ENCODE results near the gene OBSCN.

OBSCN gene

DNA sequence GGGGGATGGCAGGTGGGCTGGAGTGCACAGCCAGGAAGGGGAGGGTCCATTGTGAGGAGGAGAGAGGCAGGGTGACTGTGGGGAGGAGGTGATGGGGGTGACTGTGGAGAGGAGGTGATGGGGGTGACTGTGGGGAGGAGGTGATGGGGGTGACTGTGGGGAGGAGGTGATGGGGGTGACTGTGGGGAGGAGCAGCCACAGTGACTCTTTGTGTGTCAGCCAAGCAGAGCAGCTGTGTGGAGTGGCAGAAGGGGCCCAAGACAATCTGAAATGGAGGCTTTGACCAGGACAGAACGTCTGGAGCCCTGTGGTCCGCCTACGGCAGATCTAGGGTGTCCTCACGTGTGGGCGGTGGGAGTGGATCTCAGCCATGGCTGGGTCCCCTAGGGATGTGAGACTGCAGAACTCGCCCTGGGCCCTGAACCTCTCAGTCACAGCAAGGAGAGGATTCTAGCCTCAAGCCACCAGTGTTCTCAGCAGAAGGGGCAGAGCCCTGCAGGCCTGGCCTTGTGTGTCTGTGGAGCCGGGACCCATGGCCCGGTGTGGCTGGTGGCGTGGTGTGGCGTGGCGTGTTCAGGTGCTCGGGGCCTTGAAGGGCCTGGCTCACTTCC lies 81.5 kb downstream of the OBSCN start:
- no peak for DNase-seq

DNA sequence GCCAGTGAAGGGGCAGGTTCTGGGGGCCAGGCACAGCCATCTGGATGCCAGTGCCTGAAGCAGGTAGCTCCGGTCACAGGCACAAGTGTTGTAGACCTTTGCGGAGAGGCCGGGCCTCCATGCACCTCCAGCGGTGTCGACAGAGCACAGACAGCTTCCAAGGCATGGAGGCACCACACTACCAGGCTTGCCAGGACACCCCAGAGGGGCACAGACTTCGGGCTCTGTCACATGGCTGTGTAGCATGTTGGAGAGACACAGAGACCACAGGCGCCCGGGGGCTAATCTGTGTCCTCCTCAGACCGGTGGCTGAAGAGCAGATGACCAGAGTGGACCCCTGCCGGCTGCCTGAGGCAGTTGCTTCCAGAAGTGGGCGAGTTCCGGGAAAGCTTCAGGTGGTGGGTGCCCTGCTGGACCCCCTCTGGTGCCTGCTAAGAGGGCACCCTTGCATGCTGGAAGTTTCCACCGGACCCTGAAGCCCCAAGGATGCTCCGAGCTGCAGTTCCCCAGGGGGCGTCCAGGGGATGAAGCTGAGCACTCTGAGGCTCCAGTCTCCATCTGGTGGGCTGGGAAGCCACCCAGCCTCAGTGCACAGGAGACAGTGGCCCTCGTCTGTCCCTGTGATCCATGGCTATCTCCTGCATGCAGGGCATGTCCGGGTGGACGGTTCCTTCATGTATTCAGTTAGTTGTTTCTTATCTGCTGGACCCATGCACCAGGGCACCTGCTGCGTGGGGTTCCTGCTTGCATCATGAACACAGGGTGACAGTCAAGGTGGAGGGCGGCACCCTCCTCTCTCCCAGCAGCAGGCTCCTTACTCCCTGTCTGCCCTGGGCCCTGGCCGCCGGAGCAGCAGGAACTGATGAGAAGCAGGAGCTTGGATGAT lies 82.4 kb downstream of the OBSCN start:
- no peak for DNase-seq

DNA sequence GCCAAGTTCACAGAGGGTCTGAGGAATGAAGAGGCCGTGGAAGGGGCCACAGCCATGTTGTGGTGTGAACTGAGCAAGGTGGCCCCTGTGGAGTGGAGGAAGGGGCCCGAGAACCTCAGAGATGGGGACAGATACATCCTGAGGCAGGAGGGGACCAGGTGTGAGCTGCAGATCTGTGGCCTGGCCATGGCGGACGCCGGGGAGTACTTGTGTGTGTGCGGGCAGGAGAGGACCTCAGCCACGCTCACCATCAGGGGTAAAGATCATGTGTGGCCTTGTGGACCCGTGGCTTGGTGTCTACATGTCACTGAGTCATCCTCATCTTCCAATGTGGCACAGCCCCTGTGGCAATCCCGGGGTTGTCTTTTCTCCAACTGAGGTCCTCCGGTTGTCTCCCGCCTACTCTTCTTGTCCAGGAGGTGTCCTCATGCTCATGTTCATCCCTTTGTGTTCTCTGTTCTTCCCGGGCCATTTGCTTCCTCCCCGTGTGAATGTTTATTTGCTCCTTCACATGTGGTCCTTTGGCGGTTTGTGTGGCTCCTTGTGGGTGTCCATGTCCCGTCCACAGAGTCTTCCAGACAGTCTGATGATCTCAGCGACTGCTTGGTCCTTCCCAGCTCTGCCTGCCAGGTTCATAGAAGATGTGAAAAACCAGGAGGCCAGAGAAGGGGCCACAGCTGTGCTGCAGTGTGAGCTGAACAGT lies 84.2 kb downstream of the OBSCN start:
- no peak for DNase-seq

DNA sequence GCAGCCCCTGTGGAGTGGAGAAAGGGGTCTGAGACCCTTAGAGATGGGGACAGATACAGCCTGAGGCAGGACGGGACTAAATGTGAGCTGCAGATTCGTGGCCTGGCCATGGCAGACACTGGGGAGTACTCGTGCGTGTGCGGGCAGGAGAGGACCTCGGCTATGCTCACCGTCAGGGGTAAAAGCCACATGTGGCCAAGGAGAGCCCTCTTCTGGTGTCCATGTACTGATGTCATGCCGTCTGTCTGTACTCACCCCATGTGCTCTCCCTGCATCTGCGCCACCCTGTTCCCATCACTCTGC lies 84.7 kb downstream of the OBSCN start:
- DNase-seq, result no peak

DNA sequence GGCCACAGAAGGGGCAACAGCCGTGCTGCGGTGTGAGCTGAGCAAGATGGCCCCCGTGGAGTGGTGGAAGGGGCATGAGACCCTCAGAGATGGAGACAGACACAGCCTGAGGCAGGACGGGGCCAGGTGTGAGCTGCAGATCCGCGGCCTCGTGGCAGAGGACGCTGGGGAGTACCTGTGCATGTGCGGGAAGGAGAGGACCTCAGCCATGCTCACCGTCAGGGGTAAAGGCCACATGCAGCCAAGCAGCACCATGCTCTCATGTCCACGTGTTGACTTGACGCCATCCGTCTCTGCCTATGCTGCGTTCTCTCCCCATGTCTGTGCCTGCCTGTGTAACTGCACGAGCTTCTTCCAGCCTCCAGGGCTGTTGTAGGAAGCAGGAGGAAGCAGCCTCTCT lies 85.5 kb downstream of the OBSCN start:
- DNase-seq, result no peak

DNA sequence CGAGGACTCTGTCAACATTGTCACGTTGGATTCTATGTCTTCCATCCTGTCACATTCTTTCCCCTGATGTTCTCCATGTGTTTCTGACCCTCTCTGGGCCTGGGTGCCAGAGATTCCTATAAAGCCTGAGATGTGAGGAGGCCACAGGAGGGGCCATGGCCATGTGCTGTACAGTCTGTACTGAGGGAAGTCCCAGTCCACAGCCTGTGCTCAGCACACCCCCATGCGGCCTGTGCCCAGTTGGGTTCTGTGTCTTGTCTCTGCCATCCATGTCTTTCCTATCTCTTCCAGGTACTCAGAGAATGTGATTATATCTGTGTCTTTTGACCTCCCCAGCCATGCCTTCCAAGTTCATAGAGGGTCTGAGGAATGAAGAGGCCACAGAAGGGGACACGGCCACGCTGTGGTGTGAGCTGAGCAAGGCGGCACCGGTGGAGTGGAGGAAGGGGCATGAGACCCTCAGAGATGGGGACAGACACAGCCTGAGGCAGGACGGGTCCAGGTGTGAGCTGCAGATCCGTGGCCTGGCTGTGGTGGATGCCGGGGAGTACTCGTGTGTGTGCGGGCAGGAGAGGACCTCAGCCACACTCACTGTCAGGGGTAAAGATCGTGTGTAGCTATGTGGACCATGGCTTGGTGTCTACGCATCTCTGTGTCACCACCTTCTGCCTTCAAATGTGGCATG lies 86.1 kb downstream of the OBSCN start:
- DNase-seq, result no peak

DNA sequence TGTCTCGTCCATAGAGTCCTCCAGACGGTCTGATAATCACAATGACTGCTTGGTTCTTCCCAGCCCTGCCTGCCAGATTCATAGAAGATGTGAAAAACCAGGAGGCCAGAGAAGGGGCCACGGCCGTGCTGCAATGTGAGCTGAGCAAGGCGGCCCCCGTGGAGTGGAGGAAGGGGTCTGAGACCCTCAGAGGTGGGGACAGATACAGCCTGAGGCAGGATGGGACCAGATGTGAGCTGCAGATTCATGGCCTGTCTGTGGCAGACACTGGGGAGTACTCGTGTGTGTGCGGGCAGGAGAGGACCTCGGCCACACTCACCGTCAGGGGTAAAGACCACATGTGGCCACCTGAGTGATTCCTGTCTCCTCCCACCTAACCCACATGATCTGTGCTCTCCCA lies 86.9 kb downstream of the OBSCN start:
- no peak for DNase-seq

DNA sequence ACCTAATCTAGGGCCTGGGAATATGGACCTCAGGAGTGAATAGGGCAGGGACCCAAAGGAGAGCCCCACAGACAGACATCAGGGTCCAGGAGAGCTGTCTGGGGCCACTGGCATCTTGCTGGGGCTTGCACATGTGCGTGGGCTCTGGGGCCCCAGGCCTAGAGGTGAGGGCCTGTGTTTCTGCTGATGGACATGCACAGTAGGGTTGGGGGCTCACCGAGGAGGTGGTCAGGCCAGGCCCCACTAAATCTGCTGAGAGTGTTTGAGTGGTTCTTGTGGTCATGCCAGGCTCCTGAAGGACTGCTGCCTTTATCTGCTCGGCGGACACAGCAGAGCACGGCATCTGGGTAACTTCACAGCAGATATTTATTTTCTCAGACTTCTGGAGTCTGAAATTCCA lies 87.4 kb downstream of the OBSCN start:
- no peak for DNase-seq

DNA sequence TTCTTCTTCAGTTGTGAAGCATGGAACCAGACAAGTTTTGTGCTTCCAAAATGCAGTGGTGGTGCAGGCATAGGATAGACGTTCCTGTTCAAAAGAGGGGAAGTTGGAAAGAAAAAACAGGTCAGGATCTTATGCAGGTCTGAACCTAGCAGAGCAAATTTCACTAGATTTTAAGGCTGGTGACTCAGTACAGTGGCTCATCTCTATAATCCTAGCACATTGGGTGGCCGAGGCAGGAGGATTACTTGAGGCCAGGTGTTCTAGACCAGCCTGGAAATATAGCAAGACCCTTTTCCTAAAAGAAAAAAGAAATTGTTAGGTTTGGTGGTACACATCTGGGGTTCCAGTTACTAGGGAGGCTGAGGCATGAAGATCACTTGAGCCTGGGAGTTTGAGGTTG lies 88.1 kb downstream of the OBSCN start:
- no peak for DNase-seq

DNA sequence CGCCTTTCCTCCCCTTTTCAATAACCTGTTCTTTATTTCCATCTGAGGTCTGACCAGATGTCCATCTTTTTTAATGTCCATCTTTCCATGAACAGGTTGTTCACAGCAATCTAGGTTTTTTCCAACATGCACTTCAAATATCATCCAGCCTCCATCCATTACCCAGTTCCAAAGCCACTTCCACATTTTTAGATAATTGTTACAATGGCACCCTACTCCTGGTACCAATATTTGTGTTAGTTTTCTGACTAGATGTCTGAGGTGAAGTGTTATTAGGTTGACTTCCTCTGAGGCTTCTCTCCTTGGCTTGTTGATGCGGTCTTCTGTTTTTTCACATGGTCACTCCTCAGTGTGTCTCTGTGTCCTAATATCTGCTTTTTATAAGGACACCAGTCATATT lies 89.4 kb downstream of the OBSCN start:
- no peak for DNase-seq

DNA sequence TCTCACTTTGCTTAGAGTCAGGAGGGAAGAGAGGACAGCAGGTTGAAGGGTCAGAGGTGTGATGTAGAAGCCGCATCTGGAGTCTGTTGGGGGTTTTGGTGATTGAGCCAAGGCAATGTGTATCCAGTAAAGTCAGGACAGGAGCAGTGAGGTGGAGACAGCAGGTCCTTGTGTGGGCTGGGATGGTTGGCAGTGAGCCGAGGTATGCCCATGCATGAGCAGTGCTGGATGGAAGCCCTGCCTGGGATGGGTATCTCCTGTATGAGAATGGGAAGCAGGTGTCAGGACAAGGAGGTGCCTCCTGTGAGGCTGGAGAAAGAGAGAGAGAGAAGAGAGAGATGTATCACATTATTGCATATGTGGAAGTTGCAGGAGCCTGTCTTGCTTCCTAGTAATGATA lies 90.0 kb downstream of the OBSCN start:
- DNase-seq, result no peak

DNA sequence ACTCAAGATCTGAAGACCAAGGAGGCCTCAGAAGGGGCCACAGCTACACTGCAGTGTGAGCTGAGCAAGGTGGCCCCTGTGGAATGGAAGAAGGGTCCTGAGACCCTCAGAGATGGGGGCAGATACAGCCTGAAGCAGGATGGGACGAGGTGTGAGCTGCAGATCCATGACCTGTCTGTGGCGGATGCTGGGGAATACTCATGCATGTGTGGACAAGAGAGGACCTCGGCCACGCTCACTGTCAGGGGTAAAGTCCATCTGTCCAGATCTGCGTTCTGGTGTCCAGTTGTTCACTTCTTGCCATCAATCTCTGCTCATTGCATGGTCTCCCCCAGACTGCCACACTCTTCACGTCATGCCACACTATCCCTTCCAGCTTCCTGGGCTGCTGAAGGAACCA lies 90.6 kb downstream of the OBSCN start:
- DNase-seq, result no peak

DNA sequence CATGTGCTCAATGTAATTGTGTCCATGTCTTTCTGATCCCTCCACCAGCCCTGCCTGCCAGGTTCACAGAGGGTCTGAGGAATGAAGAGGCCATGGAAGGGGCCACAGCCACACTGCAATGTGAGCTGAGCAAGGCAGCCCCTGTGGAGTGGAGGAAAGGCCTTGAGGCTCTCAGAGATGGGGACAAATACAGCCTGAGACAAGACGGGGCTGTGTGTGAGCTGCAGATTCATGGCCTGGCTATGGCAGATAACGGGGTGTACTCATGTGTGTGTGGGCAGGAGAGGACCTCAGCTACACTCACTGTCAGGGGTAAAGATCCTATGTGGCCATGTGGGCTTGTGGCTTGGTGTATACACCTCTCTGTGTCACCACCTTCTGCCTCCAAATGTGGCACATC lies 91.4 kb downstream of the OBSCN start:
- no peak for DNase-seq

DNA sequence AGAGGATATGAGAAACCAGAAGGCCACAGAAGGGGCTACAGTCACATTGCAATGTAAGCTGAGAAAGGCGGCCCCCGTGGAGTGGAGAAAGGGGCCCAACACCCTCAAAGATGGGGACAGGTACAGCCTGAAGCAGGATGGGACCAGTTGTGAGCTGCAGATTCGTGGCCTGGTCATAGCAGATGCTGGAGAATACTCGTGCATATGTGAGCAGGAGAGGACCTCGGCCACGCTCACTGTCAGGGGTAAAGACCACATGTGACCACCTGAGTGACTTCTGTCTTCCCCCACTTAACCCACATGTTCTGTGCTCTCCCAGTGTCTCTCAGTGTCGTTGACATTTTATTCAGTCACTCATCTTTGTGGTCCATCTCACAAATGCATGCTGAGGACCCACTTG lies 92.1 kb downstream of the OBSCN start:
- no peak for DNase-seq

DNA sequence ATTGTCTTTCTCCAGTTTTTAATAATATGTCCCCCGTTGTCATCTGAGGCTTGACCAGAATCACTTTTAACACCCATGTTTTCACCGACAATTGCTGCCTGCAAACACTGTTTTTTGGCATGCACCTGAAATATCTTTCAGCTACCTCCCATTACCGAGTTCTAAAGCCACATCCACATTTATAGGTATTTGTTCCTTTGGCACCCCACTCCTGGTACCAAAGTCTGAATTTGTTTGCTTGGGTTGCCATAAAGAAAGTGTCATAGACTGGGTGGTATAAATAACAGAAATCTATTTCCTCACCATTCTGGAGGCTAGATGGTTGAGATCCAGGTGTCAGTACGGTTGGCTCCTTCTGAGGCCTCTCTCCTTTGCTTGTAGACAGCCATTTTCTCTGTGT lies 94.2 kb downstream of the OBSCN start:
- DNase-seq, result no peak

DNA sequence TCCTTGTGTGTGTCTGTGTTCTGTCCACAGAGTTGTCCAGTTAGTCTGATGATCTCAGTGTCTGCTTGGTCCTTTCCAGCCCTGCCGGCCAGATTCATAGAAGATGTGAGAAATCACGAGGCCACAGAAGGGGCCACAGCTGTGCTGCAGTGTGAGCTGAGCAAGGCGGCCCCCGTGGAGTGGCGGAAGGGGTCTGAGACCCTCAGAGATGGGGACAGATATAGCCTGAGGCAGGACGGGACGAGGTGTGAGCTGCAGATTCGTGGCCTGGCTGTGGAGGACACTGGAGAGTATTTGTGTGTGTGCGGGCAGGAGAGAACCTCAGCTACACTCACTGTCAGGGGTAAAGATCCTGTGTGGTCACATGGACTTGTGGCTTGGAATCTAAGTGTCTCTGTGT lies 95.8 kb downstream of the OBSCN start:
- DNase-seq, result no peak

DNA sequence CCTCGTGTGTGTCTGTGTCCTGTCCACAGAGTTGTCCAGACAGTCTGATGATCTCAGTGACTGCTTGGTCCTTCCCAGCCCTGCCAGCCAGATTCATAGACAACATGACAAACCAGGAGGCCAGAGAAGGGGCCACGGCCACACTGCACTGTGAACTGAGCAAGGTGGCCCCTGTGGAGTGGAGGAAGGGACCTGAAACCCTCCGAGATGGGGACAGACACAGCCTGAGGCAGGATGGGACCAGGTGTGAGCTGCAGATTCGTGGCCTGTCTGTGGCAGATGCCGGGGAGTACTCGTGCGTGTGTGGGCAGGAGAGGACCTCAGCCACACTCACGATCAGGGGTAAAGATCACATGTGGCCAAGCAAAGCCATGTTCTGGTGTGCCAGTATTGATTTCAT lies 96.4 kb downstream of the OBSCN start:
- no peak for DNase-seq

DNA sequence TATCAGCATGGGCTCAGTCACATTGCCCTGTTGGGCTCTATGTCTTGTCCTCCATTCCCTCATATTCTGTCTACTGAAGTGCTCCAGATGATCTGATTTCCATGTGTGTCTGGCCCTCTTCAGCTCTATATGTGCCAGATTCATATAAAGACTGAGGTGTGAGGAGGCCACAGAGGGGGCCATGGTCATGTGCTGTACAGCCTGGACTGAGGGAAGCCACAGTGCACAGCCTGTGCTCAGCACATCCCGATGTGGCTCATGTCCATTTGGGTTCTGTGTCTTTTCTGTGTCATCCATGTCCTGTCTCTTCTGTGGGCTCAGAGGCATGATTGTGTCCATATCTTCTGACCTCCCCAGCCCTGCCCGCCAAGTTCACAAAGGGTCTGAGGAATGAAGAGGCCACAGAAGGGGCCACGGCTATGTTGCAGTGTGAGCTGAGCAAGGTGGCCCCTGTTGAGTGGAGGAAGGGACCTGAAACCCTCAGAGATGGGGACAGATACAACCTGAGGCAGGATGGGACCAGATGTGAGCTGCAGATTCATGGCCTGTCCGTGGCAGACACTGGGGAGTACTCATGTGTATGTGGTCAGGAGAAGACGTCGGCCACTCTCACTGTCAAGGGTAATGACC lies 97.0 kb downstream of the OBSCN start:
- DNase-seq, result no peak

DNA sequence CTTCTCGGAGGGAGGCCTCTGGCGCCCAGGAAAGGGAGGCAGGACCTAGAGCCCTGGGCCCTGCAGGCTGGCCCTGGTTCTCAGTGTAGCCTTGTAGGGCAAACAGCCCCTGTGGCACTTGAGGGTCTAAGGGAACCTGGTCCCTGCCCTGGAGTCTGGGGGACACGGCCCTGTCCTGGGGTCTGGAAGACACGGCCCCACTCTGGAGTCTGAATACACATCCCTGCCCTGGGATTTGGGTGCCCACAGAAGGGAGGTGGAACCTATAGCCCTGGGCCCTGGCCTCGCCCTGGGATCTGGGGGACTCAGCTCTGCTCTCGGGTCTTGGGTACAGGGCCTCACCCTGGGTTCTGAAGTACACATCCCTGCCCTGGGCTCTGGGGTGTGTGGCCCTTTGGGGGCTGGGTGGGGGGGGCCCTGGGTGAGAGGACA lies 97.9 kb downstream of the OBSCN start:
- DNase-seq, result no peak

DNA sequence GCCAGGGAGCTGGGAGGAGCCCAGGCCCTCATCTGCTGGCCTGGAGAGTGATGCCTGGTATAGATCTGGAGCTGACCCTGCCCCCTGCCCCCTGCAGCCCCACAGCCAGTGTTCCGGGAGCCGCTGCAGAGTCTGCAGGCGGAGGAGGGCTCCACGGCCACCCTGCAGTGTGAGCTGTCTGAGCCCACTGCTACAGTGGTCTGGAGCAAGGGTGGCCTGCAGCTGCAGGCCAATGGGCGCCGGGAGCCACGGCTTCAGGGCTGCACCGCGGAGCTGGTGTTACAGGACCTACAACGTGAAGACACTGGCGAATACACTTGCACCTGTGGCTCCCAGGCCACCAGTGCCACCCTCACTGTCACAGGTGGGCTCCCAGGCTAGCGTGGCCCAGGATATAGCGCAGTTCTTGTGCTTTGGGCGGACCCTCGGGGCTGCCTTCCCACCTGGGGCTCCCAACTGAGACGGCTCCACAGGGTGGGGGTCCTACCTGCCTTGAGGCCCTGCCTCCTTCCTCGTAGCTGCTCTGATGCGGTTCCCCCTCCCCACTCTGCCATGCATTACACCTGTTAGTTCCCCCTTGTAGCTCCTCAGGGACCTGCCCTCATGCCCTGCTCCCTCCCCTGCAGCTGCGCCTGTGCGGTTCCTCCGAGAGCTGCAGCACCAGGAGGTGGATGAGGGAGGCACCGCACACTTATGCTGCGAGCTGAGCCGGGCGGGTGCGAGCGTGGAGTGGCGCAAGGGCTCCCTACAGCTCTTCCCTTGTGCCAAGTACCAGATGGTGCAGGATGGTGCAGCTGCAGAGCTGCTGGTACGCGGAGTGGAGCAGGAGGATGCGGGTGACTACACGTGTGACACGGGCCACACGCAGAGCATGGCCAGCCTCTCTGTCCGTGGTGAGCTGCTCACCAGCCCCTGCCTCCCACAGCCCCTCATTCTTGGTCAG lies 98.7 kb downstream of the OBSCN start:
- no peak for DNase-seq

DNA sequence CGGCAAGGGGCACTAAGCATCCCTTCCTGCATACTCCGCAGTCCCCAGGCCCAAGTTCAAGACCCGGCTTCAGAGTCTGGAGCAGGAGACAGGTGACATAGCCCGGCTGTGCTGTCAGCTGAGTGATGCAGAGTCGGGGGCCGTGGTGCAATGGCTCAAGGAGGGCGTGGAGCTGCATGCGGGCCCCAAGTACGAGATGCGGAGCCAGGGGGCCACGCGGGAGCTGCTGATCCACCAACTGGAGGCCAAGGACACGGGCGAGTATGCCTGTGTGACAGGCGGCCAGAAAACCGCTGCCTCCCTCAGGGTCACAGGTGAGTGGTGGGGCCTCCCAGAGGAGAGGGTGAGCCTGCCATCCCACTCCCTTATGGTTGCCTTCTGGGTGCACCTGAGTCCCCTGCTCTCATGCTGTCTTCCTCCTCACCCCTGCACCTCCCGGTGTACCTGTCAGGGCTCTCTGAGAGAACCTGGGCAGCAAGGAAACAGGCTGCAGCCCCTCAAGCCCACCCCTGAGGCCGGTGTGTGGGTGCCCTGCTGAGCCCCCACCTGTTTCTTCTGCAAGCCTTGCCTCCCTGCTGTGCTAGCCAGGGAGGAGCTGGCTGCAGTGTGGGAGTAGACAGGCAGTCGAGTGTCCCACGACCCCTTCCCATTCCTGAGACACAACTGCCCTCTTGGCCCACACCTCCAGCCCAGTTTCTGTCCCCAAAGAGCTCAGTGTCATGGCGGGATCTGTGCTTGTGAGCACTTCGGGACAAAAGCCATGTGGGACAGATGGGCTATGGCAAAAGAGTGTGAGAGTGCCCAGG lies 99.6 kb downstream of the OBSCN start:
- DNase-seq, result no peak
